ENCODE results near the gene TEX11. TPM values are rescaled to one million over a fixed set of nuclear protein-coding genes. Genes with fewer than 3 reads are reported as not detected.

TEX11 gene
- not detected for total RNA-seq

DNA sequence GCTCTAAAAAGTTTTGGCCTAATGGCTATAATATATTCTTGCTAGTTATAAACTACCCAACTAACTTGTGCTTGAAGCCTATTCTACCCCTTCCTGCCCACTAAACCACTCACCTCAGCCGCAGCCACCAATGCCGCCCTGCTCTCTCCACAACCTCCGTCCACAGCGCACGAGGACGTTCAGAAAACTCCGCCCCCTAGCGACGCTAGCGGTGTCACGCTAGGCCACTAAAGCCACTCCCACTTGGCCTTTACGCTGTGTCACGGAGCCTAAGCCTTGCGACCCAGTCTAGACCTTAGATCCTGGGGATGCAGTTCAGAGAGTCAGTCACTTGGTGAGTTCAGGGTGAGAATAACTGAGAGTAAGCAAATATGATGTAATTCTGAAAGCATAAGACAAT, at the start of gene TEX11:
TSS of gene TEX11 (minus strand) at position 171 of the 400 bp plus-strand sequence. CDS start 922 bp downstream, outside the sequence.
- intact Hi-C loops (cut with micrococcal nuclease): no loop called here
- ATAC-seq: no peak
- H3K36me3 Mint-ChIP-seq (ENCODE audit: low read depth): no peaks in the 10 kb centered on the region
- H3K27me3 Mint-ChIP-seq: no peaks in the 10 kb centered on the region
- H3K4me3 Mint-ChIP-seq: no peak within 1 kb of the TSS
- H3K4me1 Mint-ChIP-seq (ENCODE audit: low read depth): no peaks in the 10 kb centered on the region
- DNase-seq: no peak
- ChIA-PET POLR2A (no interaction called here), CTCF (no interaction called here)
- TF ChIP-seq CTCF (IDR thresholded peaks at IDR 0.05): no peak
- no peak within 1 kb of the TSS for H3K27ac Mint-ChIP-seq
- H3K9me3 Mint-ChIP-seq: no peaks in the 10 kb centered on the region

- DNase-seq (no peak), ATAC-seq (no peak)
- H3K9me3 Mint-ChIP-seq: no peaks in the 10 kb centered on the region
- H3K27me3 Mint-ChIP-seq: peaks cover 1% of the 10 kb centered on the region
- TF ChIP-seq CTCF (IDR thresholded peaks at IDR 0.05): no peak
- no peaks in the 10 kb centered on the region for H3K4me1 Mint-ChIP-seq (ENCODE audit: low read depth)
- ChIA-PET CTCF (no interaction called here), POLR2A (no interaction called here)
- intact Hi-C loops (cut with micrococcal nuclease): no loop called here
- H3K36me3 Mint-ChIP-seq (ENCODE audit: low read depth): no peaks in the 10 kb centered on the region
- H3K4me3 Mint-ChIP-seq: no peak overlapping the region
- H3K27ac Mint-ChIP-seq: no peak overlapping the region
Observed at GRCh38 chrX:70954871-70955270, 46.4 kb upstream of the TEX11 start.

DNA sequence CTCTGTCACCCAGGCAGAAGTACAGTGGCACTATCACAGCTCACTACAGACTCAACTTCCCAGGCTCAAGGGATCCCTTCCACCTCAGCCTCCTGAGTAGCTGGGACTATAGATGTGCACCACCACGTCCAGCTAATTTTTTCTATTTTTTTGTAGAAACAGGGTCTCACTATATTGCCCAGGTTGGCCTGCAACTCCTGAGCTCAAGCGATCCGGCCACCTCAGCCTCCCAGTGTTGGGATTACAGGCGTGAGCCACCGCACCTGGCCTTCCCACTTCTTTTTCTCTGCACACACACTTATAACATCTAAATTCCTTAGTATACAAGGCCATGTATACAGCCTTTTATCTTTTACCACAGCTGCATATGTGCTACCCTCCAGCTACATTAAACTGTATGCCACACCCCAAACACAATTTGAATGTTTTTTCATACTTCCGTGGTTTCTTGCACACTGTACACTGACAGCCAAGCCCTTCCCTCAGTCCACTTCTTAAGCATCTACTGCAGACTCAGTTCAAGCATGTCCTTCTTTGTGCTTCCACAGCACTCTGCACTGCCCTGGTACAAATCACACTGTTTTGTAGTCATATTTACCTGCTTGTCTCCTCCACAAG, 15.9 kb upstream of the TEX11 start:
- POLR2A ChIA-PET: no interaction called here
- no peak for DNase-seq
- Mint-ChIP-seq H3K27me3 (no peaks in the 10 kb centered on the region), H3K9me3 (no peaks in the 10 kb centered on the region), H3K4me1 (ENCODE audit: low read depth) (peaks cover 5% of the 10 kb centered on the region), H3K27ac (no peak overlapping the region), H3K36me3 (ENCODE audit: low read depth) (no peaks in the 10 kb centered on the region), H3K4me3 (no peak overlapping the region)
- intact Hi-C loops (cut with micrococcal nuclease): no loop called here
- CTCF ChIA-PET: no interaction called here
- no peak for TF ChIP-seq CTCF (IDR thresholded peaks at IDR 0.05)
- ATAC-seq: no peak

- no peak for TF ChIP-seq CTCF (IDR thresholded peaks at IDR 0.05)
- Mint-ChIP-seq H3K36me3 (ENCODE audit: low read depth) (no peaks in the 10 kb centered on the region), H3K27me3 (no peaks in the 10 kb centered on the region), H3K9me3 (no peaks in the 10 kb centered on the region), H3K4me3 (no peak overlapping the region), H3K27ac (no peak overlapping the region), H3K4me1 (ENCODE audit: low read depth) (peaks cover 5% of the 10 kb centered on the region)
- ChIA-PET POLR2A (no interaction called here), CTCF (no interaction called here)
- ATAC-seq (no peak), DNase-seq (no peak)
- intact Hi-C loops (cut with micrococcal nuclease): no loop called here
Observed at GRCh38 chrX:70922774-70923473, 14.4 kb upstream of the TEX11 start.

- Mint-ChIP-seq H3K27ac (no peak overlapping the region), H3K27me3 (no peaks in the 10 kb centered on the region), H3K36me3 (ENCODE audit: low read depth) (no peaks in the 10 kb centered on the region), H3K9me3 (no peaks in the 10 kb centered on the region), H3K4me1 (ENCODE audit: low read depth) (peaks cover 5% of the 10 kb centered on the region), H3K4me3 (no peak overlapping the region)
- no peak for ATAC-seq
- no peak for TF ChIP-seq CTCF (IDR thresholded peaks at IDR 0.05)
- ChIA-PET POLR2A (no interaction called here), CTCF (no interaction called here)
- no peak for DNase-seq
- intact Hi-C loops (cut with micrococcal nuclease): no loop called here
Observed at GRCh38 chrX:70921709-70922352, 13.3 kb upstream of the TEX11 start.

All from activated CD8-positive, alpha-beta T cell treated with anti-CD3 and anti-CD28 coated beads for 36 hours (primary cell).